NCI-H128 (cell line): ENCODE results near the gene GRIN1.
A peak's percentile ranks its signal among the peaks of the same experiment; 100 is the strongest.
"Not testable (repeated sequence)": the region's sequence is repeated elsewhere in the genome, so short reads cannot be mapped to it uniquely, and the experiment has no call there.

Experiments
- DNase-seq: peaks from one replicate; lab custom pipeline; 2025; ENCODE audit not compliant: unreplicated experiment; lab: John Stamatoyannopoulos, UW

GRIN1 gene

GRCh38 chr9:137127301-137128157 is 11.4 kb upstream of the GRIN1 start:
- DNase-seq = no peak

- no peak for DNase-seq
These were observed 10.6 kb upstream of the GRIN1 start for GRCh38 chr9:137128158-137128861.

- no peak for DNase-seq
These were observed 10.0 kb upstream of the GRIN1 start for GRCh38 chr9:137128862-137129455.

- peak; percentile 87 for DNase-seq
These were observed 9.3 kb upstream of the GRIN1 start for GRCh38 chr9:137129456-137130175.

- no peak for DNase-seq
These were observed 8.7 kb upstream of the GRIN1 start for GRCh38 chr9:137130176-137130755.

GRCh38 chr9:137134191-137134590 is 4.8 kb upstream of the GRIN1 start:
- DNase-seq = no peak

GRCh38 chr9:137135154-137135553 is 3.8 kb upstream of the GRIN1 start:
- DNase-seq = not testable (repeated sequence)

- no peak for DNase-seq
These were observed 2.6 kb upstream of the GRIN1 start for GRCh38 chr9:137136261-137136880.

- no peak for DNase-seq
These were observed 1.9 kb upstream of the GRIN1 start for GRCh38 chr9:137136881-137137607.

GRCh38 chr9:137138058-137138721 is 764 bp upstream of the GRIN1 start:
- DNase-seq = no peak

GRCh38 chr9:137139468-137140150 is 655 bp downstream of the GRIN1 start:
- DNase-seq = no peak

- DNase-seq = no peak
These were observed 1.4 kb downstream of the GRIN1 start for GRCh38 chr9:137140151-137141012.

GRCh38 chr9:137141050-137141810 is 2.3 kb downstream of the GRIN1 start:
- no peak for DNase-seq

GRCh38 chr9:137141976-137142936 is 3.3 kb downstream of the GRIN1 start:
- DNase-seq = no peak

GRCh38 chr9:137143459-137143858 is 4.5 kb downstream of the GRIN1 start:
- no peak for DNase-seq
